BJ (cell line): ENCODE results near the gene TIMP2. TPM values are rescaled to one million over a fixed set of nuclear protein-coding genes. Genes with fewer than 3 reads are reported as not detected.
"Not testable (repeated sequence)": the region's sequence is repeated elsewhere in the genome, so short reads cannot be mapped to it uniquely, and the experiment has no call there.

ENCODE experiments used
- CTCF ChIA-PET: fragments of 350-600 bp; formaldehyde crosslinking; extraction: SDS; loops from one replicate; lab custom pipeline; 2021; ENCODE audit warnings: antibody characterized with exemption, inconsistent platforms; lab: Yijun Ruan, JAX
- POLR2A ChIA-PET: fragments of 300-600 bp; sonication (Branson Sonifier 250); formaldehyde crosslinking; extraction: SDS; loops from one replicate; lab custom pipeline; 2021; ENCODE audit warnings: antibody characterized with exemption; lab: Charles Lee
- DNase-seq: peaks from one replicate; pipeline ENCODE4 v3.0.0-alpha.2; 2011; ENCODE audit warnings: low read depth
- H3K27me3 ChIP-seq: 2 replicates; pipeline ENCODE4 v1.6.0; 2011; ENCODE audit warnings: low read length; ENCODE audit not compliant: control insufficient read depth, insufficient read depth
- H3K36me3 ChIP-seq: 2 replicates; pipeline ENCODE4 v1.5.1; 2011; ENCODE audit warnings: low read length; ENCODE audit not compliant: control insufficient read depth, insufficient read depth
- H3K4me3 ChIP-seq: 2 replicates; pipeline ENCODE4 v1.5.1; 2011; ENCODE audit warnings: low read depth, mild to moderate bottlenecking, control low read depth, low read length
- polyA plus RNA-seq: library from polyadenylated mRNA; depleted of rRNA; stranded (reverse); fragments of >200 nt; gene quantifications from 2 replicates; pipeline ENCODE4 v1.2.3, GENCODE V29; 2011
- TF ChIP-seq, protein P1 (sequence below): IDR thresholded peaks from 2 replicates; pipeline ENCODE4 v1.5.1; 2011; ENCODE audit warnings: low read depth, mild to moderate bottlenecking, control low read depth, inconsistent platforms, low read length, moderate library complexity; ENCODE audit not compliant: insufficient read depth

Gene TIMP2
- polyA plus RNA-seq, 1 experiment = 361 TPM

DNA sequence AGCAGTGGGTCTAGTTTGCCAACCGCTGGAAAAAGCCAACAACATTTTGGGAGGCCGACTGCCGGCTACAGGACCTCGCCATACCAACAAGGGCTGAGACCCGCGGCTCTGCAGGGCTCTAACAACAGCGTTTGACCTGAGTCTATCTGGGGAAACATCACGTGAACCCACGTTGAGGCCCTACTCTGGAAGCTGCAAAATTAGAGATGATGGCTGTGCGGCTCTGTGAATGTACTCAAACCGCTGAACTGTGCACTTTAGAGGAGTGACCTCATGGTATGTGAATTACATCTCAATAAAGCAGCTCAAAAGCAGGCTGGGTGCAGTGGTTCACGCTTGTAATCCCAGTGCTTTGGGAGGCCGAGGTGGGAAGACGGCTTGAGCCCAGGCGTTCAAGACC is 12.1 kb downstream of the TIMP2 start:
- ChIA-PET POLR2A (no interaction called here), CTCF (no interaction called here)
- TF ChIP-seq, protein P1, sequence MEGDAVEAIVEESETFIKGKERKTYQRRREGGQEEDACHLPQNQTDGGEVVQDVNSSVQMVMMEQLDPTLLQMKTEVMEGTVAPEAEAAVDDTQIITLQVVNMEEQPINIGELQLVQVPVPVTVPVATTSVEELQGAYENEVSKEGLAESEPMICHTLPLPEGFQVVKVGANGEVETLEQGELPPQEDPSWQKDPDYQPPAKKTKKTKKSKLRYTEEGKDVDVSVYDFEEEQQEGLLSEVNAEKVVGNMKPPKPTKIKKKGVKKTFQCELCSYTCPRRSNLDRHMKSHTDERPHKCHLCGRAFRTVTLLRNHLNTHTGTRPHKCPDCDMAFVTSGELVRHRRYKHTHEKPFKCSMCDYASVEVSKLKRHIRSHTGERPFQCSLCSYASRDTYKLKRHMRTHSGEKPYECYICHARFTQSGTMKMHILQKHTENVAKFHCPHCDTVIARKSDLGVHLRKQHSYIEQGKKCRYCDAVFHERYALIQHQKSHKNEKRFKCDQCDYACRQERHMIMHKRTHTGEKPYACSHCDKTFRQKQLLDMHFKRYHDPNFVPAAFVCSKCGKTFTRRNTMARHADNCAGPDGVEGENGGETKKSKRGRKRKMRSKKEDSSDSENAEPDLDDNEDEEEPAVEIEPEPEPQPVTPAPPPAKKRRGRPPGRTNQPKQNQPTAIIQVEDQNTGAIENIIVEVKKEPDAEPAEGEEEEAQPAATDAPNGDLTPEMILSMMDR = no peak
- no peak for DNase-seq
- Histone ChIP-seq H3K36me3 (peaks cover 4% of the 10 kb centered on the region), H3K27me3 (no peaks in the 10 kb centered on the region), H3K4me3 (no peak overlapping the region)

DNA sequence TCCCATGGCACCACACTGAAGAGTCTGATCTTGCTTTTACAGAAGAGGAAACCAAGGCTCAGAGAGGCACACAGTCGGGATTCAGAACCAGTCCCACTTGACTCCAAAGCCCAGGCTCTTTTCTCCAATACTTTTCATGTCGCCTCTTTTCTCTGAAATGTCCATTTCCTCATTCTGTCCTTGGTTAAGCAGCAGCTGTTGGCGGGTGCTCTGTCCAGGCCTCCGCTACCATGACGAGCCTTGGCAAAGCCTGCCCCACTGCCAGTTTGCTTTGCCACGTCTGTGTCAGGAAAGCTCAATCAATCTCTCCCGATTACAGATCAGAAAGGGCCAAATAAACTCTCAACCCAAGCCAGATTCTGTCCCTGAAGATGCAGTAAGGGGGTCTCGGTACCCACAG is 13.1 kb downstream of the TIMP2 start:
- CTCF ChIA-PET = no interaction called here
- H3K36me3 ChIP-seq = peaks cover 4% of the 10 kb centered on the region
- POLR2A ChIA-PET = no interaction called here
- TF ChIP-seq, protein P1 = no peak
- no peaks in the 10 kb centered on the region for H3K27me3 ChIP-seq
- DNase-seq = no peak
- no peak overlapping the region for H3K4me3 ChIP-seq

DNA sequence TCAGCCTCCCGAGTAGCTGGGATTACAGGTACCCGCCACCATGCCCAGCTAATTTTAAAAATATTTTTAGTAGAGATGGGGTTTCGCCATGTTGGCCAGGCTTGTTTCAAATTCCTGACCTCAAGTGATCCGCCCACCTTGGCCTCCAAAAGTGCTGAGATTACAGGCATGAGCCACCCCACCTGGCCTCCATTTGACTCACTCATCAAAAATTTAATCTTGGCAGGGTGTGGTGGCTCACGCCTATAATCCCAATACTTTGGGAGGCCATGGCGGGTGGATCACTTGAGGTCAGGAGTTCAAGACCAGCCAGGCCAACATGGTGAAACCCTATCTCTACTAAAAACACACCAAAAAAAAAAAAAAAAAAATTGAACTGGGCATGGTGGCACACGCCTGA is 13.6 kb downstream of the TIMP2 start:
- H3K27me3 ChIP-seq, H3K36me3 ChIP-seq, POLR2A ChIA-PET, H3K4me3 ChIP-seq, DNase-seq, CTCF ChIA-PET: not testable (repeated sequence)

DNA sequence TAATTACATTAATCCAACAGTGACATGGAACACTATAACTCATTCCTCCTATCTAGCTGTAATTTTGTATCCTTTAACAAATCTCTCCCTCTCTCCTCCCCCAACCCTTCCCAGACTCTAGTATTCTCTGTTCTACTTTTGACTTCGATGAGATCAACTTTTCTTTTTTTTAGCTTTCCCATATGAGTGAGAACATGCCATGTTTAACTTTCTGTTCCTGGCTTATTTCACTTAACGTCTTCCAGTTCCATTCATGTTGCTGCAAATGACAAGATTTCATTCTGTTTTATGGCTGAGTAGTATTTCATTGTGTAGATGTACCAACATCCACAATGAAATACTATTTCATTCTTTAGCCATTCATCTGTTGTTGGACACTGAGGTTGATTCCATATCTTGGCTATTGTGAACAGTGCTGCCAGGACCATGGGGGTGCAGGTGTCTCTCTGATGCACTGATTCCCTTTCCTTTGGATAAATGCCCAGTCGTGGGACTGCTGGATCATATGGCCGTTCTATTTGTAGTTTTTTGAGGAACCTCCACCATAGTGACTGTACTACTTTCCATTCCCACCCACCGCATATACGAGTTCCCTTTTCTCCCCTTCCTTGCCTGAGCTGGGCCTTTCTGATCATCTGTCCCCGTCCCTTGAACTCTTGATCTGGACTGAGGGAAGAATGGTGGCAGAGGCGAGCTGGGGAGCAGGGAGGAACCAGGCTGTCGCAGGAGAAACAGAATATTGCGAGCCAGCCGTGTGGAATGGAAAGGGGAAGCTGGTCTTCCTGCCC is 14.5 kb downstream of the TIMP2 start:
- POLR2A ChIA-PET = no interaction called here
- no peak for DNase-seq
- CTCF ChIA-PET = no interaction called here
- no peaks in the 10 kb centered on the region for H3K27me3 ChIP-seq
- H3K4me3 ChIP-seq = no peak overlapping the region
- TF ChIP-seq, protein P1 = no peak
- peaks cover 4% of the 10 kb centered on the region for H3K36me3 ChIP-seq

DNA sequence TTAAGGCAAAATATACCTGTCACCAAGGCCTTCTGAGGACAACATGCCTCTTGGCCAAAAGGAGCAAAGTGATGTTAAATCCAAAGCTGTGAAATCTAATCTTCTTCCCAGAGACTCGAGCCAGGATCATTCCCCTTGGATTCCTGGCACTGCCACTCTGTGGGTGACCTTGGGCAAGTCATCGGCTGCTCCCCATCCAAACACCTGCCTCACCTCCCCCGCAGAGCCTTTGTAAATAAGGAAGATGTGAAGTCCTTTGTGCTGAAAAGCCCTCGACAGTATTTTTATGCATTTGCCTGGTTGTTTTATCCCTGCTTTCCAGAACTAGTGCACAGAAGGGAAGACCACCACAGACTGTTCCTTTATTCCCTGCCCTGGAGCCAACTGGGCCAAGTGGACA is 16.8 kb downstream of the TIMP2 start:
- H3K4me3 ChIP-seq = no peak overlapping the region
- TF ChIP-seq, protein P1 = no peak
- DNase-seq = no peak
- no peaks in the 10 kb centered on the region for H3K27me3 ChIP-seq
- CTCF ChIA-PET = no interaction called here
- H3K36me3 ChIP-seq = peaks cover 8% of the 10 kb centered on the region
- POLR2A ChIA-PET = no interaction called here

DNA sequence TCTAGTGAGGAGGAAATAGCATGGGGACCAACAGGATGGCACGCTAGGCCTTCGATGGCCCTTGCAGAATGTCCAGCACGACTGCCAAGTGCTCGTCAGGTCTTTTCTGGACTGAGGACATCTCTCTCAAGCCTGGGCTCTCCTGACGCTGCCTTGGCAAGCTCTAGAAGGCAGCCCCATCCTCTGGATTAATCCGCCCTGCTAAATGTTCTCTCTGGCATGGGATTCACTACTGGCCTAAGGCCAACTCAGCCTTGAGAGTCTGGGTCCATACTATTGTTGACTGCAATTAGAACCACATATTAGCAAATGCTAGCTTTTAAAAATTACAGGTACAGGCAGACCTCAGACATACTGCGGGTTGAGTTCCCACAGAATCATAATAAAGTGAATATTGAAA is 19.6 kb downstream of the TIMP2 start:
- peaks cover 23% of the 10 kb centered on the region for H3K36me3 ChIP-seq
- no peaks in the 10 kb centered on the region for H3K27me3 ChIP-seq
- DNase-seq = no peak
- ChIA-PET CTCF (interaction anchor here (1.8 kb wide), 1 partner anchor 10 kb away, joined by 6 read pairs; no protein-coding TSS in a partner anchor), POLR2A (no interaction called here)
- TF ChIP-seq, protein P1 = no peak
- H3K4me3 ChIP-seq = no peak overlapping the region
